ENCODE data around the gene MLN.

Gene MLN

GRCh38 chr6:33828764-33829731, 25.2 kb upstream of the MLN start:
- TF ChIP-seq CTCF (IDR thresholded peaks at IDR 0.05; ENCODE audit: low read depth, low read length) (no peak), EZH2phosphoT487 (IDR thresholded peaks at IDR 0.05; ENCODE audit: low read depth) (no peak)

GRCh38 chr6:33828452-33828763, 24.6 kb upstream of the MLN start:
- H3K79me2 ChIP-seq (ENCODE audit: low read length) = no peaks in the 10 kb centered on the region
- H3K4me2 ChIP-seq (ENCODE audit: low read length) = no peak overlapping the region
- H3K36me3 ChIP-seq (replicated peaks; ENCODE audit: low read depth, low read length) = no peaks in the 10 kb centered on the region
- H3K27me3 ChIP-seq (ENCODE audit: low read depth, low read length) = no peaks in the 10 kb centered on the region
- no peaks in the 10 kb centered on the region for H3K9me3 ChIP-seq (ENCODE audit: insufficient read depth, low read length)
- TF ChIP-seq CTCF (IDR thresholded peaks at IDR 0.05; ENCODE audit: low read depth, low read length) (no peak), EZH2phosphoT487 (IDR thresholded peaks at IDR 0.05; ENCODE audit: low read depth) (no peak)
- H3K4me3 ChIP-seq (ENCODE audit: low read length) = no peak overlapping the region
- H4K20me1 ChIP-seq (ENCODE audit: insufficient read depth, low read length) = no peaks in the 10 kb centered on the region
- H3K4me1 ChIP-seq (ENCODE audit: low read length) = no peaks in the 10 kb centered on the region
- no peak overlapping the region for H3K27ac ChIP-seq (ENCODE audit: low read length)
- H2AFZ ChIP-seq (ENCODE audit: low read depth, low read length) = no peak overlapping the region
- H3K9ac ChIP-seq (ENCODE audit: low read length) = no peak overlapping the region

More at GRCh38 chr6:33828764-33829731, 25.2 kb upstream of the MLN start:
- no peak overlapping the region for H2AFZ ChIP-seq (ENCODE audit: low read depth, low read length)
- no peak overlapping the region for H3K27ac ChIP-seq (ENCODE audit: low read length)
- H3K4me1 ChIP-seq (ENCODE audit: low read length) = no peaks in the 10 kb centered on the region
- H3K4me3 ChIP-seq (ENCODE audit: low read length) = no peak overlapping the region
- H3K9ac ChIP-seq (ENCODE audit: low read length) = no peak overlapping the region
- H3K79me2 ChIP-seq (ENCODE audit: low read length) = no peaks in the 10 kb centered on the region
- no peaks in the 10 kb centered on the region for H3K27me3 ChIP-seq (ENCODE audit: low read depth, low read length)
- no peak overlapping the region for H3K4me2 ChIP-seq (ENCODE audit: low read length)
- H4K20me1 ChIP-seq (ENCODE audit: insufficient read depth, low read length) = no peaks in the 10 kb centered on the region
- H3K36me3 ChIP-seq (replicated peaks; ENCODE audit: low read depth, low read length) = no peaks in the 10 kb centered on the region
- no peaks in the 10 kb centered on the region for H3K9me3 ChIP-seq (ENCODE audit: insufficient read depth, low read length)

- no peaks in the 10 kb centered on the region for H3K79me2 ChIP-seq (ENCODE audit: low read length)
- H3K4me3 ChIP-seq (ENCODE audit: low read length) = no peak overlapping the region
- H3K4me2 ChIP-seq (ENCODE audit: low read length) = no peak overlapping the region
- no peaks in the 10 kb centered on the region for H3K27me3 ChIP-seq (ENCODE audit: low read depth, low read length)
- no peak overlapping the region for H3K27ac ChIP-seq (ENCODE audit: low read length)
- H3K36me3 ChIP-seq (replicated peaks; ENCODE audit: low read depth, low read length) = no peaks in the 10 kb centered on the region
- no peaks in the 10 kb centered on the region for H3K4me1 ChIP-seq (ENCODE audit: low read length)
- no peak overlapping the region for H2AFZ ChIP-seq (ENCODE audit: low read depth, low read length)
- H3K9ac ChIP-seq (ENCODE audit: low read length) = no peak overlapping the region
- no peaks in the 10 kb centered on the region for H3K9me3 ChIP-seq (ENCODE audit: insufficient read depth, low read length)
- no peaks in the 10 kb centered on the region for H4K20me1 ChIP-seq (ENCODE audit: insufficient read depth, low read length)
- TF ChIP-seq EZH2phosphoT487 (IDR thresholded peaks at IDR 0.05; ENCODE audit: low read depth) (no peak), CTCF (IDR thresholded peaks at IDR 0.05; ENCODE audit: low read depth, low read length) (no peak)
Observed at GRCh38 chr6:33827546-33828451, 24.0 kb upstream of the MLN start.

GRCh38 chr6:33826537-33826936, 22.7 kb upstream of the MLN start:
- Histone ChIP-seq H3K4me1 (ENCODE audit: low read length) (no peaks in the 10 kb centered on the region), H3K9me3 (ENCODE audit: insufficient read depth, low read length) (no peaks in the 10 kb centered on the region), H4K20me1 (ENCODE audit: insufficient read depth, low read length) (no peaks in the 10 kb centered on the region), H3K4me2 (ENCODE audit: low read length) (no peak overlapping the region), H3K4me3 (ENCODE audit: low read length) (no peak overlapping the region), H3K27ac (ENCODE audit: low read length) (no peak overlapping the region), H3K79me2 (ENCODE audit: low read length) (no peaks in the 10 kb centered on the region), H3K27me3 (ENCODE audit: low read depth, low read length) (no peaks in the 10 kb centered on the region), H3K9ac (ENCODE audit: low read length) (no peak overlapping the region), H3K36me3 (replicated peaks; ENCODE audit: low read depth, low read length) (no peaks in the 10 kb centered on the region), H2AFZ (ENCODE audit: low read depth, low read length) (no peak overlapping the region)
- TF ChIP-seq EZH2phosphoT487 (IDR thresholded peaks at IDR 0.05; ENCODE audit: low read depth) = no peak
- TF ChIP-seq CTCF (IDR thresholded peaks at IDR 0.05; ENCODE audit: low read depth, low read length) = no peak
